HG03103 (cell line): Measurements from ENCODE around the gene GXYLT2.
"Not testable (repeated sequence)": the region's sequence is repeated elsewhere in the genome, so short reads cannot be mapped to it uniquely, and the experiment has no call there.

ENCODE experiments used
- ATAC-seq: cut with Tn5 transposase; IDR thresholded peaks from one replicate; pipeline ENCODE4 v1.9.1; 2021; ENCODE audit warnings: low read depth; ENCODE audit not compliant: unreplicated experiment

The GXYLT2 gene

GRCh38 chr3:72969766-72970165 is 81.9 kb downstream of the GXYLT2 start:
- no peak for ATAC-seq

DNA sequence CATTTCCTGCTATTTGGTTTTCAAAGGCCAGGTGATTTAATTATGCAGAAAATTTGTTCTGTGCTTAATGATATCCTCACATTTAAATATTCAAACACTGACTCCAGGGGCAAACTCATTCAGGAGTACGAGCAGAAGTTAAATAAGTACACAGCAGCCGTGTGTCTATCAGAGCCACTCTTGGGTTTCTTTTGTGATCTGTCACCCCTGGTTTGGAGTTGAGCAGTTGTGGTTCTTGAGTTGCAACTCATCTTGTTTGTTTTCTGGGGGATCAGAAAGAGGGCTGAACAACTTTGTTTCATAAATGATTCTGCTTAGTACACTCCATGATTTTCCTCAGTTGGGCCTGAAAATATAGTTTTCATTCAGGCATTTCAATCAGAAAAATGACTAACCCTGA is 83.1 kb downstream of the GXYLT2 start:
- ATAC-seq, result no peak

GRCh38 chr3:72972706-72973030 is 84.8 kb downstream of the GXYLT2 start:
- ATAC-seq, result no peak

DNA sequence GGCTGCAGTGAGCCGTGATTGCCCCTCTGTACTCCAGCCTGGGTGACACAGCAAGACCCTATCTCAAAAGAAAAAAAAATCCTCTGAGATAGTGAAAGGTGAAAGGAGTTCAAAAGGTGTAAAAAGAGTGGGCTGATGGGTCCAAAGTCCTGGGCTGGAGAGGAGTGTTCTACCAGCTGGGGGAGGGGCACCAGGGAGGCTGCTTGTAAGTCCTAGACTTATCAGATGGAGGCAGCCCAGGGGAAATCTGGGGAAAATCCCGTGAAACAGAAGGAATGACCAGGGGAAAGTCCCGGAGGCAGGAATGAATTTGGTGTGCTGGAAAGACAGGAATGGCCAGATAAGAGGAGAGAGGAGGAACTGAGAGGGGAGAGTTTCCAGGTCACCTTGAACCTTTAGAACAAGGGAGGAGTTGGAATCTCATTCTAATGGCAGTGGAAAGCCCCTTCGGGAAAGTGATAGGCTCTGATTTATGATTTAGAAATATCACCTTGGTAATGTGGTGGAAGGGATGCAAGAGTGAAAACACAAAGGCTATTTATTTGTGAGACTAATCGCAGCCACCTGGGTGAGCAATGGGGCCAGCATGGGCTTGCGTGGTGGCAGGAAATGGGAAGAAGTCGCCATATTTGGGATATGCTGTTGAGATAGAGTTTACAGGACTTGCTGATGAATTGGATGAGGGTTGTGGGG is 85.3 kb downstream of the GXYLT2 start:
- no peak for ATAC-seq

DNA sequence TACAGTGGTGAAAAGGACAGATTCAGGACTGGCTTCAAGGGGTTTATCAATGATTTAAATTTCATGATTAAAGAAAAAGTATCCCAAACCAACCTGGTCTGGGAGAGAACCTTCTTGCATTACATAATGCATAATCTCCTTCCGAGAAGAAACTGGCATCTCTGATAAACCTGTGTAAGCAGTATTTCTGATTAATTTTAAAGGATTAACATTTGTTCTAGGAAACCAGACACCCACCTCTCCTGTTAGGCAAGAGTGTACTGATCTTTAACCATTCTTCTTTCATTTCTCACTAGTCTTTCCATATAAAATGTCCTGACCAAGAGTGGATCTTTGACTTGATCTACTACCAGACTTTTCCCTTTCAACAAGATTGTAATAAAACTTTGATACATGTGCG is 85.9 kb downstream of the GXYLT2 start:
- no peak for ATAC-seq

DNA sequence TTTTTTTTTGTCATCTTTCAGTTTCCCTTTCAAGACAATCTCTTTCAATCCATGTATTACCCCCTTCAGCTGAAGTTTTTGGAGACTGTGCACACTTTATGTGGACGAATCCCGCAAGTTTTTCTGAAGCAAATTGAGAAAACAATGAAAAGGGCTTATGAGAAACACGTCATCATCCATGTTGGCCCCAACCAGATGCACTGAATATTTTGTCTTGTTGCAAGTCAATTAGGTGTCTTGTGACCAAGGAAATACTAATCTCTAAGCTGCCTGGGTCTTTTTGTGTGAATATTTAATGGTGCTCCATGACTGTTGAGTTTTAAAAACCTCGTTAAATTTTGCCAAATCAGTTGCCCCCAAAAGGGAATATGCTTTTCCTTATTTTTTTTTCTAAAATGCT is 87.1 kb downstream of the GXYLT2 start:
- ATAC-seq, result no peak

DNA sequence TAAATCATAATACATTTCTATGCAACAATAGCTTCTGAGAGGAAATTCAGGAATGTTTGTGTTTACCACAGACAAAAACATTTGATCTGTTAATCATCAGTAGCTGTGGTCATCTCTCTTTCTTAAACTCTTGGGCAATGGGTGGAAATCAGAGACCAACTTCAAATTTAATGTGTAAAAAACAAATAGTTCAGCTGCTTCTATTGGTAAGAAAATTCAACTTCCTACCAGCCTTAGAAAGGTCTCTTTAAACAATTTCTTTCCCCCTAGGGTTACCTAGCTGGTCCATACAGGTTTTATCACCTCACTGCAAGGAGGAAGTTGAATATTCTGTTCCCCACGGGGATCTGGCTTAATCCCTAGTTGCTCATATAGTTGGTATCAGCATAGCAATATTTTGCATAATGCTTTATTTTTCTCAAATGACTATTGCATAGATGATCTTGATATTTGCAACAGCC is 88.5 kb downstream of the GXYLT2 start:
- no peak for ATAC-seq

GRCh38 chr3:72977060-72977808 is 89.4 kb downstream of the GXYLT2 start:
- peak; percentile 69 for ATAC-seq

GRCh38 chr3:72982609-72983366 is 94.9 kb downstream of the GXYLT2 start:
- ATAC-seq, result no peak

GRCh38 chr3:72985576-72985975 is 97.7 kb downstream of the GXYLT2 start:
- ATAC-seq, result no peak

DNA sequence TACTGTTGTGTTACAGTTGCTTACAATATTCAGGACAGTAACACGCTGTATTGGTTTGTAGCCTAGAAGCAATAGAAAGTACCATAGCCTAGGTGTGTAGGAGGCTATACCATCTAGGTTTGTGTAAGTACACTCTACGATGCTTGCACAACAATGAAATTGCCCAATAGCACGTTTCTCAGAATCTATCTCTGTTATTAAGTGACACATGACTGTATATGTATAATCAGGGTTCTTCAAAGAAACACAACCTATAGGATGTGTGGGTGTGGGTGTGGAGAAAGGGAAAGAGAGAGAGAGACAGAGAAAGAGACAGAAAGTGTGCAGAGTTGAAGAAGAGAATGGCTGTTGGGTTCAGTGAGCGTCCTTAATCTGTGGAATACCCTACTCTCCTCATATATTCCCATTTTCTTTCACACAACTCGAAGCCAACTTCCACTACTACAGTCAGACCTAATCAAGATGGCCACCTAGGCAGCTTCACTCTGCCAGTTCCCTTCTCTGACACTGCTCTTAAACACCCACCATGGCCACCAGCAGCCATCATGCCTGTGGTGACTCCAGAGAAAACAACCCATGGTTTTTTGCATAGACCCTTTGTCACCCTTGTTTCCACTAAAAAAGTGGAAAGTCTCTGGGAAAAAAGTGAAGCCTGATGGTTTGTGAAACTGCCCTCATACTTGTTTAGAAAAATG is 103.0 kb downstream of the GXYLT2 start:
- ATAC-seq, result no peak

- ATAC-seq, result no peak
Measured at GRCh38 chr3:72991522-72991921, 103.7 kb downstream of the GXYLT2 start.

- ATAC-seq, result no peak
Measured at GRCh38 chr3:72993391-72993790, 105.5 kb downstream of the GXYLT2 start.

DNA sequence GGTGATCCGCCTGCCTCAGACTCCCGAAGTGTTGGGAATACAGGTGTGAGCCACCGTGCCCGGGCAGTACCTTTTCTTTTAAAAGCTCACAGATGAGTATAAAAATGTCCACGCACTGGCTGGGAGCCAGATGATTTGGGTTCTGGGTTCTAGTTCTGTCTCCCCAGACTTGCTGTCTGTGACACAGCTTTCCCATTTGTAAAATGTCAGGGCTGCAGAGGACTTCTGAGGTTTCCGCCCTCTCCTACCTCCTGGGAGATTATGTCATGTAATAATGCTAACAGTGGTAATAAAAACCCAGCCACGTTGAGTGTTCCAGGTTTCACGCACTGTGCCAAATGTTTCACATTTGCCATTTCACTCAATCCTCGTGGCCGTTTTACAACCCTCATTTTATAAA is 107.5 kb downstream of the GXYLT2 start:
- no peak for ATAC-seq

GRCh38 chr3:72996121-72996472 is 108.3 kb downstream of the GXYLT2 start:
- no peak for ATAC-seq

GRCh38 chr3:72996473-72997333 is 108.9 kb downstream of the GXYLT2 start, which contains the start of gene PPP4R2:
PPP4R2 (plus strand) TSS chr3:72996811; CDS start chr3:72997038, 227 bp downstream.
- peak; percentile 89 for ATAC-seq

DNA sequence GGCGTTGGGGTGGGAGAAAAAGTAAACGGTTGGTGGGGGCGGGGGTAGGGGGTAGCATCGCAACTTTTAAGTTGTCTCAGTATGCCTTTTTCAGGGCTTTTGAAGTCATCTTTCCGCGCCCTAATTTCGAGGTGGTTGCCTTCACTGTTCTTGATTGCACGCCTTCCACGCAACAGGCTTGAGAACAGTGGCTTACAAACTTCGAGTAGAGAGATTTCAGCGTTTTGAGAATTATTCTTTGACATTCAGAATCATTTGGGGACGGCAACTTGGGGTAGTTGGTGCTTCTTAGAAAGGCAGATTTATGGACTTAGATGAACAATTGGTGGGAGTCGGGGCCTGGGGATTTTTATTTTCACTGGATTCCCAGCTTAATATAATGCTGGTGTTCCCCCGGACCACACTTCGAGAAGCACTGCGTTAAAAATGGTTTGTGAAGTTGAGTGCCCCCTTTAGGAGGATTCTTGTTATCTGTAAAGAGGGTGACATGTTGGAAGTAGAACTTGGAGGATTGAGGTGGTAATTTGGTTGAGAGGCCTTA is 109.6 kb downstream of the GXYLT2 start:
- ATAC-seq, result no peak

- no peak for ATAC-seq
Measured at GRCh38 chr3:72998466-72998865, 110.6 kb downstream of the GXYLT2 start.

DNA sequence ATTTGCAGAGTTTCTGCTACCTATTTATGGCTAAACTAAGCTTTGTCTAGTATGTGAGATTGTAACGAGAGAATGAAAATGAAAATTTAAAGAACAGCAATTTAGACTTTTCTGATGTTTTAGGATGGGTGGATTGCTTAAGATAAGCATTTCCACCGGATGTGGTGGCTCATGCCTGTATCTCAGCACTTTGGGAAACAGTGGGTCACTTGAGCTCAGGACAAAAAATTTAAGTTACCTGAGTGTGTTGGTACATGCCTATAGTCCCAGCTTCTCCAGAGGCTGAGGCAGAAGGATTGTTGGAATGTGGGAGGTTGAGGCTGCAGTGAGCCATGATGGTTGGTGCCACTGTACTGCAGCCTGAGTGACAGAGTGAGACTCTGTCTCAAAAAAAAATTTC is 112.1 kb downstream of the GXYLT2 start:
- ATAC-seq, result no peak

DNA sequence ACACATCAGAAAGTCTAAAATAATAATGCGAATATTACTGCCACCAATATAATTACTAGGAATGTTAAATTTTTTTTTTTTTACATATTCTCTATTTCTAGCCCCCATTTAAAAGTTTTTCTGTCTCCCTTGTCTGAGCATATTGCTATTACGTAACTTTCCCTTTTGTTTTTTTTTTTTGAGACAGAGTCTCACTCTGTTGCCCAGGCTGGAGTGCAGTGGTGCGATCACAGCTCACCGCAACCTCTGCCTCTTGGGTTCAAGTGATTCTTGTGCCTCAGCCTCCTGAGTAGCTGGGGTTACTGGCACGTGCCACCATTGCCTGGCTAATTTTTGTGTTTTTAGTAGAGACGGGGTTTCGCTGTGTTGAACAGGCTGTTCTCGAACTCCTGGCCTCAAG is 115.2 kb downstream of the GXYLT2 start:
- ATAC-seq, result not testable (repeated sequence)
